GM18868 (cell line): ENCODE data around the gene CLVS2.

Experiments
- ATAC-seq: cut with Tn5 transposase; IDR thresholded peaks from one replicate; pipeline ENCODE4 v1.9.1; 2021; ENCODE audit warnings: mild to moderate bottlenecking, moderate library complexity; ENCODE audit not compliant: unreplicated experiment

Gene CLVS2

GRCh38 chr6:123118811-123119210 is 122.8 kb downstream of the CLVS2 start:
- no peak for ATAC-seq
